Thoracic aorta (tissue), 2 donors: ENCODE data around the gene VEZT. TPM values are rescaled to one million over a fixed set of nuclear protein-coding genes. Genes with fewer than 3 reads are reported as not detected.

Experiments
- ATAC-seq: fragments of 150-250 bp; one replicate; pipeline ENCODE4 v1.8.0; 2017; ENCODE audit warnings: low read depth; ENCODE audit not compliant: insufficient number of reproducible peaks, low FRiP score
- DNase-seq: peaks from one replicate; pipeline ENCODE4 v3.0.0-alpha.2; 2020; ENCODE audit warnings: low spot score
- H3K27ac ChIP-seq, 2 donors: fragments of 200-600 bp; sonication (generic); 1 replicate in 1 of 2; 2 replicates in 1 of 2; pipeline ENCODE4 v1.5.1; 2016; ENCODE audit warnings: mild to moderate bottlenecking in 2 of 2, moderate library complexity in 2 of 2
- H3K27me3 ChIP-seq: fragments of 200-600 bp; sonication (generic); replicated peaks from 2 replicates; pipeline ENCODE4 v1.6.0; 2016; ENCODE audit warnings: mild to moderate bottlenecking; ENCODE audit not compliant: insufficient read depth
- H3K36me3 ChIP-seq: fragments of 200-600 bp; sonication (generic); one replicate; pipeline ENCODE4 v1.5.1; 2016
- H3K4me1 ChIP-seq, 2 donors: fragments of 200-600 bp; sonication (generic); 1 replicate in 1 of 2; 2 replicates in 1 of 2; pipeline versions ENCODE4 v1.5.1 to v1.6.0; 2016; ENCODE audit warnings: low read depth in 2 of 2, mild to moderate bottlenecking in 1 of 2; ENCODE audit not compliant: control insufficient read depth in 1 of 2
- H3K4me3 ChIP-seq: fragments of 200-600 bp; sonication (generic); 2 replicates; pipeline ENCODE4 v1.5.1; 2016; ENCODE audit warnings: mild to moderate bottlenecking
- H3K9me3 ChIP-seq: fragments of 200-600 bp; sonication (generic); 2 replicates; pipeline ENCODE4 v1.5.1; 2016
- CTCF ChIP-seq: fragments of 200-600 bp; sonication (generic); IDR thresholded peaks from one replicate; pipeline ENCODE4 v1.5.1; 2019; ENCODE audit warnings: antibody characterized with exemption
- total RNA-seq, 2 donors: library from RNA; depleted of rRNA; stranded (reverse); fragments of >200 nt; gene quantifications; one replicate each; pipeline versions ENCODE4 v1.1.0 to v1.2.3, GENCODE V29; 2016

The VEZT gene
- total RNA-seq, 2 donors from 2014 or later = 58.3 to 149 TPM

- TF ChIP-seq CTCF = no peak
- ATAC-seq = no peak
- Histone ChIP-seq H3K4me1 (peaks cover 19 to 29% of the 10 kb centered on the region in 2 donors), H3K4me3 (no peak overlapping the region), H3K27me3 (no peaks in the 10 kb centered on the region), H3K9me3 (no peaks in the 10 kb centered on the region), H3K36me3 (no peaks in the 10 kb centered on the region), H3K27ac (no peak overlapping the region)
- DNase-seq = no peak
Observed at GRCh38 chr12:95208678-95209077, 8.9 kb upstream of the VEZT start.

- H3K4me1 ChIP-seq = peaks cover 0 to 14% of the 10 kb centered on the region in 2 donors
- ATAC-seq = no peak
- no peaks in the 10 kb centered on the region for H3K27me3 ChIP-seq
- H3K9me3 ChIP-seq = no peaks in the 10 kb centered on the region
- no peak overlapping the region for H3K4me3 ChIP-seq
- no peak for TF ChIP-seq CTCF
- DNase-seq = no peak
- H3K36me3 ChIP-seq = no peaks in the 10 kb centered on the region
- H3K27ac ChIP-seq = no peak overlapping the region
Observed at GRCh38 chr12:95212586-95212985, 5.0 kb upstream of the VEZT start.

DNA sequence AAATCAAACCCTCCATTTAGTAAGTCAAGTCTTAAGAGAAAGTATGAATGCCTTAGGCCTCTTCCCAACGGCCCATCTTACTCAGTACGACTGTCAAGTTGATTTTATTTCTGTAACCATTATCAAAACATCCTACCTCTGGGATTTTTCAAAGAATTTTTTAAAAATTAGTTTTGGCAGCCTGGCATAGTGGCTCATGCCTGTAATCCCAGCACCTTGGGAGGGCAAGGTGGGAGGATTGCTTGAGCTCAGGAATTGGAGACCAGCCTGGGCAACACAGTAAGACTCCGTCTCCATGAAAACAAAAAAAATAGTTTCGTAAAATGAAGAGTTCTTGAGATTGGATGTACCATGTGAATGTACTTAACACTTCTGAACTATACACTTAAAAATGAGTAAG is 4.5 kb upstream of the VEZT start:
- Histone ChIP-seq H3K4me1 (peaks cover 0 to 14% of the 10 kb centered on the region in 2 donors), H3K27ac (no peak overlapping the region), H3K4me3 (no peak overlapping the region), H3K36me3 (no peaks in the 10 kb centered on the region), H3K27me3 (no peaks in the 10 kb centered on the region), H3K9me3 (no peaks in the 10 kb centered on the region)
- DNase-seq = no peak
- no peak for ATAC-seq
- no peak for TF ChIP-seq CTCF

- DNase-seq (no peak), ATAC-seq (no peak)
- no peak for TF ChIP-seq CTCF
- H3K27me3 ChIP-seq = no peaks in the 10 kb centered on the region
- H3K27ac ChIP-seq = no peak overlapping the region
- H3K9me3 ChIP-seq = no peaks in the 10 kb centered on the region
- H3K4me3 ChIP-seq = no peak overlapping the region
- H3K4me1 ChIP-seq = peaks cover 0 to 15% of the 10 kb centered on the region in 2 donors
- H3K36me3 ChIP-seq = no peaks in the 10 kb centered on the region
Observed at GRCh38 chr12:95213928-95214327, 3.7 kb upstream of the VEZT start.

- Histone ChIP-seq H3K4me3 (no peak overlapping the region), H3K4me1 (peaks cover 2 to 20% of the 10 kb centered on the region in 2 donors), H3K36me3 (no peaks in the 10 kb centered on the region), H3K9me3 (no peaks in the 10 kb centered on the region), H3K27ac (no peak overlapping the region), H3K27me3 (no peaks in the 10 kb centered on the region)
- DNase-seq (no peak), ATAC-seq (no peak)
- no peak for TF ChIP-seq CTCF
Observed at GRCh38 chr12:95214466-95214865, 3.1 kb upstream of the VEZT start.
